ENCODE measurements around the gene OMA1. TPM values are rescaled to one million over a fixed set of nuclear protein-coding genes. Genes with fewer than 3 reads are reported as not detected.
"Not testable (repeated sequence)": the region's sequence is repeated elsewhere in the genome, so short reads cannot be mapped to it uniquely, and the experiment has no call there.

Gene OMA1
- total RNA-seq, 1 donor from 2014 or later: 9.2 TPM

GRCh38 chr1:58561633-58562032 lies 15.1 kb upstream of the OMA1 start:
- Mint-ChIP-seq H3K4me3 (ENCODE audit: unreplicated experiment) (no peak overlapping the region), H3K9me3 (ENCODE audit: unreplicated experiment) (no peaks in the 10 kb centered on the region), H3K36me3 (ENCODE audit: unreplicated experiment) (no peaks in the 10 kb centered on the region), H3K4me1 (ENCODE audit: unreplicated experiment) (no peaks in the 10 kb centered on the region), H3K27me3 (ENCODE audit: unreplicated experiment) (peaks cover 75% of the 10 kb centered on the region), H3K27ac (ENCODE audit: unreplicated experiment) (no peak overlapping the region)
- no peak for TF ChIP-seq CTCF (IDR thresholded peaks at IDR 0.05)
- no peak for DNase-seq (ENCODE audit: extremely low spot score, unreplicated experiment)

GRCh38 chr1:58555393-58555792 lies 8.9 kb upstream of the OMA1 start:
- Mint-ChIP-seq H3K9me3 (ENCODE audit: unreplicated experiment) (no peaks in the 10 kb centered on the region), H3K27ac (ENCODE audit: unreplicated experiment) (no peak overlapping the region), H3K4me3 (ENCODE audit: unreplicated experiment) (no peak overlapping the region), H3K36me3 (ENCODE audit: unreplicated experiment) (no peaks in the 10 kb centered on the region), H3K4me1 (ENCODE audit: unreplicated experiment) (no peaks in the 10 kb centered on the region), H3K27me3 (ENCODE audit: unreplicated experiment) (peaks cover 58% of the 10 kb centered on the region)
- no peak for DNase-seq (ENCODE audit: extremely low spot score, unreplicated experiment)
- TF ChIP-seq CTCF (IDR thresholded peaks at IDR 0.05): no peak

- TF ChIP-seq CTCF (IDR thresholded peaks at IDR 0.05): no peak
- no peak overlapping the region for H3K27ac Mint-ChIP-seq (ENCODE audit: unreplicated experiment)
- no peak overlapping the region for H3K4me3 Mint-ChIP-seq (ENCODE audit: unreplicated experiment)
These were observed 4.9 kb upstream of the OMA1 start for GRCh38 chr1:58551186-58552140.

GRCh38 chr1:58549291-58549690 lies 2.8 kb upstream of the OMA1 start:
- H3K36me3 Mint-ChIP-seq (ENCODE audit: unreplicated experiment); H3K4me3 Mint-ChIP-seq (ENCODE audit: unreplicated experiment); H3K9me3 Mint-ChIP-seq (ENCODE audit: unreplicated experiment); H3K27ac Mint-ChIP-seq (ENCODE audit: unreplicated experiment); DNase-seq (ENCODE audit: extremely low spot score, unreplicated experiment): not testable (repeated sequence)
- peaks cover 14% of the 10 kb centered on the region for H3K4me1 Mint-ChIP-seq (ENCODE audit: unreplicated experiment)
- peaks cover 24% of the 10 kb centered on the region for H3K27me3 Mint-ChIP-seq (ENCODE audit: unreplicated experiment)

More at GRCh38 chr1:58551186-58552140, 4.9 kb upstream of the OMA1 start:
- Mint-ChIP-seq H3K4me1 (ENCODE audit: unreplicated experiment) (peaks cover 5% of the 10 kb centered on the region), H3K36me3 (ENCODE audit: unreplicated experiment) (no peaks in the 10 kb centered on the region), H3K27me3 (ENCODE audit: unreplicated experiment) (peaks cover 38% of the 10 kb centered on the region), H3K9me3 (ENCODE audit: unreplicated experiment) (no peaks in the 10 kb centered on the region)
- no peak for DNase-seq (ENCODE audit: extremely low spot score, unreplicated experiment)

- H3K4me3 Mint-ChIP-seq (ENCODE audit: unreplicated experiment): no peak overlapping the region
These were observed 1.8 kb upstream of the OMA1 start for GRCh38 chr1:58548371-58548770.

More at GRCh38 chr1:58548371-58548770, 1.8 kb upstream of the OMA1 start:
- DNase-seq (ENCODE audit: extremely low spot score, unreplicated experiment): no peak
- Mint-ChIP-seq H3K4me1 (ENCODE audit: unreplicated experiment) (peaks cover 14% of the 10 kb centered on the region), H3K27ac (ENCODE audit: unreplicated experiment) (no peak overlapping the region), H3K9me3 (ENCODE audit: unreplicated experiment) (no peaks in the 10 kb centered on the region), H3K36me3 (ENCODE audit: unreplicated experiment) (no peaks in the 10 kb centered on the region), H3K27me3 (ENCODE audit: unreplicated experiment) (peaks cover 21% of the 10 kb centered on the region)
- TF ChIP-seq CTCF (IDR thresholded peaks at IDR 0.05): no peak

All from osteocyte (in vitro differentiated cells).